WTC11 (cell line): ENCODE measurements around the gene DPYSL5. TPM values are rescaled to one million over a fixed set of nuclear protein-coding genes. Genes with fewer than 3 reads are reported as not detected.

ENCODE experiments used
- ATAC-seq: fragments of 200-7000 bp; cut with Tn5 transposase; 2 replicates; pipeline ENCODE4 v1.10.0; 2021; ENCODE audit warnings: mild to moderate bottlenecking, moderate library complexity
- CTCF ChIA-PET: fragments of 300-600 bp; sonication (Branson Sonifier 250); formaldehyde crosslinking; loops from one replicate; lab custom pipeline; 2021; ENCODE audit warnings: antibody characterized with exemption; lab: Charles Lee
- POLR2A ChIA-PET: fragments of 350-600 bp; sonication (Branson Sonifier 250); formaldehyde crosslinking; loops from one replicate; lab custom pipeline; 2021; ENCODE audit warnings: antibody characterized with exemption; lab: Charles Lee
- DNase-seq: peaks from one replicate; pipeline ENCODE4 v3.0.0; 2021; ENCODE audit warnings: low spot score
- H3K27ac Mint-ChIP-seq: 2 replicates; pipeline ENCODE4 v1.8.0; 2021; ENCODE audit warnings: mixed read lengths
- H3K27me3 Mint-ChIP-seq: 2 replicates; pipeline ENCODE4 v1.8.0; 2021; ENCODE audit warnings: low read depth, mild to moderate bottlenecking, moderate library complexity, mixed read lengths
- H3K36me3 Mint-ChIP-seq: 2 replicates; pipeline ENCODE4 v1.8.0; 2021; ENCODE audit warnings: mixed read lengths
- H3K4me1 Mint-ChIP-seq: 2 replicates; pipeline ENCODE4 v1.8.0; 2022; ENCODE audit warnings: mixed read lengths
- H3K4me3 Mint-ChIP-seq: 2 replicates; pipeline ENCODE4 v1.8.0; 2021; ENCODE audit warnings: mild to moderate bottlenecking, moderate library complexity, mixed read lengths
- H3K9me3 Mint-ChIP-seq: 2 replicates; pipeline ENCODE4 v1.8.0; 2021; ENCODE audit warnings: mixed read lengths
- ATF1 ChIP-seq: sonication (generic); formaldehyde crosslinking; IDR thresholded peaks from 2 replicates; pipeline ENCODE4 v1.8.1; 2023; ENCODE audit warnings: mild to moderate bottlenecking, moderate library complexity, missing genetic modification reagents
- ESRRA ChIP-seq: sonication (generic); formaldehyde crosslinking; IDR thresholded peaks from 2 replicates; pipeline ENCODE4 v1.8.1; 2022; ENCODE audit warnings: mild to moderate bottlenecking, missing genetic modification reagents, borderline replicate concordance
- HMGA2 ChIP-seq: fragments of 250-450 bp; sonication (Bioruptor Pico); IDR thresholded peaks from 2 replicates; pipeline ENCODE4 v1.4.0; 2021; ENCODE audit warnings: mild to moderate bottlenecking, moderate library complexity
- KAT7 ChIP-seq: sonication (generic); formaldehyde crosslinking; IDR thresholded peaks from 2 replicates; pipeline ENCODE4 v1.8.1; 2023; ENCODE audit warnings: missing genetic modification reagents, mild to moderate bottlenecking, borderline replicate concordance
- NR2C2 ChIP-seq: sonication (generic); formaldehyde crosslinking; IDR thresholded peaks from 2 replicates; pipeline ENCODE4 v1.8.0; 2022; ENCODE audit warnings: mild to moderate bottlenecking, missing genetic modification reagents
- RORB ChIP-seq: fragments of 250-450 bp; sonication (Bioruptor Pico); IDR thresholded peaks from 2 replicates; pipeline ENCODE4 v1.9.0; 2021; ENCODE audit warnings: mild to moderate bottlenecking
- SOX15 ChIP-seq: fragments of 250-450 bp; sonication (Bioruptor Pico); IDR thresholded peaks from 2 replicates; pipeline ENCODE4 v1.9.0; 2021; ENCODE audit warnings: mild to moderate bottlenecking
- ZBTB21 ChIP-seq: sonication (generic); formaldehyde crosslinking; IDR thresholded peaks from 2 replicates; pipeline ENCODE4 v1.8.1; 2023; ENCODE audit warnings: mild to moderate bottlenecking, missing genetic modification reagents, borderline replicate concordance
- ZNF138 ChIP-seq: sonication (generic); formaldehyde crosslinking; conservative IDR thresholded peaks from 2 replicates; pipeline ENCODE4 v1.8.1; 2022; ENCODE audit warnings: mild to moderate bottlenecking, moderate library complexity, missing genetic modification reagents
- ZNF219 ChIP-seq: sonication (generic); formaldehyde crosslinking; IDR thresholded peaks from 2 replicates; pipeline ENCODE4 v1.8.0; 2023; ENCODE audit warnings: missing genetic modification reagents, mild to moderate bottlenecking, borderline replicate concordance
- ZNF317 ChIP-seq: sonication (generic); formaldehyde crosslinking; IDR thresholded peaks from 2 replicates; pipeline ENCODE4 v1.8.1; 2023; ENCODE audit warnings: low read depth, mild to moderate bottlenecking, moderate library complexity, missing genetic modification reagents, borderline replicate concordance
- total RNA-seq: library from RNA; stranded (reverse); gene quantifications from 3 replicates; pipeline ENCODE4 v1.2.3, GENCODE V29; 2021
- TF ChIP-seq, protein P1 (sequence below): sonication (generic); formaldehyde crosslinking; IDR thresholded peaks from 2 replicates; pipeline ENCODE4 v1.8.1; 2023; ENCODE audit warnings: mild to moderate bottlenecking, moderate library complexity, missing genetic modification reagents
- TF ChIP-seq, protein P2 (sequence below): sonication (generic); formaldehyde crosslinking; IDR thresholded peaks from 2 replicates; pipeline ENCODE4 v1.8.0; 2023; ENCODE audit warnings: mild to moderate bottlenecking, missing genetic modification reagents
- TF ChIP-seq, protein P3 (sequence below): fragments of 250-450 bp; sonication (Bioruptor Pico); IDR thresholded peaks from 2 replicates; pipeline ENCODE4 v2.1.2; 2022; ENCODE audit warnings: mild to moderate bottlenecking, moderate library complexity
- TF ChIP-seq, protein P4 (sequence below): sonication (generic); formaldehyde crosslinking; IDR thresholded peaks from 2 replicates; pipeline ENCODE4 v1.8.0; 2022; ENCODE audit warnings: mild to moderate bottlenecking, missing genetic modification reagents
- TF ChIP-seq, protein P5 (sequence below): sonication (generic); formaldehyde crosslinking; IDR thresholded peaks from 2 replicates; pipeline ENCODE4 v1.8.1; 2022; ENCODE audit warnings: mild to moderate bottlenecking, moderate library complexity, missing genetic modification reagents
- TF ChIP-seq, protein P6 (sequence below): sonication (generic); formaldehyde crosslinking; IDR thresholded peaks from 2 replicates; pipeline ENCODE4 v1.8.1; 2023; ENCODE audit warnings: mild to moderate bottlenecking, missing genetic modification reagents, moderate library complexity
- TF ChIP-seq, protein P7 (sequence below): sonication (generic); formaldehyde crosslinking; IDR thresholded peaks from 2 replicates; pipeline ENCODE4 v1.8.1; 2023; ENCODE audit warnings: mild to moderate bottlenecking, missing genetic modification reagents
- TF ChIP-seq, protein P8 (sequence below): sonication (generic); formaldehyde crosslinking; conservative IDR thresholded peaks from 2 replicates; pipeline ENCODE4 v1.8.1; 2022; ENCODE audit warnings: mild to moderate bottlenecking, missing genetic modification reagents
- TF ChIP-seq, protein P9 (sequence below): sonication (generic); formaldehyde crosslinking; IDR thresholded peaks from 2 replicates; pipeline ENCODE4 v1.8.0; 2022; ENCODE audit warnings: missing genetic modification reagents

DPYSL5 gene
- total RNA-seq, 1 experiment from 2014 or later, result 12.1 TPM

DNA sequence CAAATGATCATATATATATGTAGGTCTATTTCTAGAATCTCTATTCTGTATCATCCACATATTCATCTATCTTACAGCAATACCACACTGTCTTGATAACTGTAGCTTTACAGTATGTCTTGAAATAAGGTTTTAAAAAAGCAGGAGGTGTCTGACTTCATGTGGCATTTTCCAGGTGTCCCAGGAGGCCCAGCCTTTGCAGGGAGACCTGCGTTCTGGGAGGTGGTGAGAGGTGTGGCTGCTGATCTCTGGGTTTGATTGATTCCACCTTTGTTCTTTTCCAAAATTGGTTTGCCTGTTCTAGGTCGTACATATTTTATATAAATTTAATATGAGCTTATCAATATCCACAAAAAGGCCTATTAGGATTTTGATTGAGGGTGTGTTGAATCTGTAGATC, 26.6 kb downstream of the DPYSL5 start:
- DNase-seq (no peak), ATAC-seq (no peak)
- H3K9me3 Mint-ChIP-seq, result no peaks in the 10 kb centered on the region
- peaks cover 53% of the 10 kb centered on the region for H3K27me3 Mint-ChIP-seq
- no peak overlapping the region for H3K4me3 Mint-ChIP-seq
- POLR2A ChIA-PET, result no interaction called here
- no peaks in the 10 kb centered on the region for H3K36me3 Mint-ChIP-seq
- CTCF ChIA-PET, result no interaction called here
- no peak overlapping the region for H3K27ac Mint-ChIP-seq
- H3K4me1 Mint-ChIP-seq, result no peaks in the 10 kb centered on the region
- TF ChIP-seq, protein P1, sequence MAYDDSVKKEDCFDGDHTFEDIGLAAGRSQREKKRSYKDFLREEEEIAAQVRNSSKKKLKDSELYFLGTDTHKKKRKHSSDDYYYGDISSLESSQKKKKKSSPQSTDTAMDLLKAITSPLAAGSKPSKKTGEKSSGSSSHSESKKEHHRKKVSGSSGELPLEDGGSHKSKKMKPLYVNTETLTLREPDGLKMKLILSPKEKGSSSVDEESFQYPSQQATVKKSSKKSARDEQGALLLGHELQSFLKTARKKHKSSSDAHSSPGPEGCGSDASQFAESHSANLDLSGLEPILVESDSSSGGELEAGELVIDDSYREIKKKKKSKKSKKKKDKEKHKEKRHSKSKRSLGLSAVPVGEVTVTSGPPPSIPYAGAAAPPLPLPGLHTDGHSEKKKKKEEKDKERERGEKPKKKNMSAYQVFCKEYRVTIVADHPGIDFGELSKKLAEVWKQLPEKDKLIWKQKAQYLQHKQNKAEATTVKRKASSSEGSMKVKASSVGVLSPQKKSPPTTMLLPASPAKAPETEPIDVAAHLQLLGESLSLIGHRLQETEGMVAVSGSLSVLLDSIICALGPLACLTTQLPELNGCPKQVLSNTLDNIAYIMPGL, result no peak
- TF ChIP-seq ZNF138 (CRISPR knock-in tag) (no peak), ESRRA (CRISPR knock-in tag) (no peak), ATF1 (CRISPR knock-in tag) (no peak), RORB (CRISPR knock-in tag) (no peak), ZBTB21 (CRISPR knock-in tag) (no peak), NR2C2 (CRISPR knock-in tag) (no peak), ZNF317 (CRISPR knock-in tag) (no peak), ZNF219 (no peak)
- TF ChIP-seq, protein P2, sequence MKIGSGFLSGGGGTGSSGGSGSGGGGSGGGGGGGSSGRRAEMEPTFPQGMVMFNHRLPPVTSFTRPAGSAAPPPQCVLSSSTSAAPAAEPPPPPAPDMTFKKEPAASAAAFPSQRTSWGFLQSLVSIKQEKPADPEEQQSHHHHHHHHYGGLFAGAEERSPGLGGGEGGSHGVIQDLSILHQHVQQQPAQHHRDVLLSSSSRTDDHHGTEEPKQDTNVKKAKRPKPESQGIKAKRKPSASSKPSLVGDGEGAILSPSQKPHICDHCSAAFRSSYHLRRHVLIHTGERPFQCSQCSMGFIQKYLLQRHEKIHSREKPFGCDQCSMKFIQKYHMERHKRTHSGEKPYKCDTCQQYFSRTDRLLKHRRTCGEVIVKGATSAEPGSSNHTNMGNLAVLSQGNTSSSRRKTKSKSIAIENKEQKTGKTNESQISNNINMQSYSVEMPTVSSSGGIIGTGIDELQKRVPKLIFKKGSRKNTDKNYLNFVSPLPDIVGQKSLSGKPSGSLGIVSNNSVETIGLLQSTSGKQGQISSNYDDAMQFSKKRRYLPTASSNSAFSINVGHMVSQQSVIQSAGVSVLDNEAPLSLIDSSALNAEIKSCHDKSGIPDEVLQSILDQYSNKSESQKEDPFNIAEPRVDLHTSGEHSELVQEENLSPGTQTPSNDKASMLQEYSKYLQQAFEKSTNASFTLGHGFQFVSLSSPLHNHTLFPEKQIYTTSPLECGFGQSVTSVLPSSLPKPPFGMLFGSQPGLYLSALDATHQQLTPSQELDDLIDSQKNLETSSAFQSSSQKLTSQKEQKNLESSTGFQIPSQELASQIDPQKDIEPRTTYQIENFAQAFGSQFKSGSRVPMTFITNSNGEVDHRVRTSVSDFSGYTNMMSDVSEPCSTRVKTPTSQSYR, result no peak
- TF ChIP-seq, protein P3, sequence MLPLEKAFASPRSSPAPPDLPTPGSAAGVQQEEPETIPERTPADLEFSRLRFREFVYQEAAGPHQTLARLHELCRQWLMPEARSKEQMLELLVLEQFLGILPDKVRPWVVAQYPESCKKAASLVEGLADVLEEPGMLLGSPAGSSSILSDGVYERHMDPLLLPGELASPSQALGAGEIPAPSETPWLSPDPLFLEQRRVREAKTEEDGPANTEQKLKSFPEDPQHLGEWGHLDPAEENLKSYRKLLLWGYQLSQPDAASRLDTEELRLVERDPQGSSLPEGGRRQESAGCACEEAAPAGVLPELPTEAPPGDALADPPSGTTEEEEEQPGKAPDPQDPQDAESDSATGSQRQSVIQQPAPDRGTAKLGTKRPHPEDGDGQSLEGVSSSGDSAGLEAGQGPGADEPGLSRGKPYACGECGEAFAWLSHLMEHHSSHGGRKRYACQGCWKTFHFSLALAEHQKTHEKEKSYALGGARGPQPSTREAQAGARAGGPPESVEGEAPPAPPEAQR, result no peak
- TF ChIP-seq, protein P4, sequence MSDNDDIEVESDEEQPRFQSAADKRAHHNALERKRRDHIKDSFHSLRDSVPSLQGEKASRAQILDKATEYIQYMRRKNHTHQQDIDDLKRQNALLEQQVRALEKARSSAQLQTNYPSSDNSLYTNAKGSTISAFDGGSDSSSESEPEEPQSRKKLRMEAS, result no peak
- TF ChIP-seq, protein P5, sequence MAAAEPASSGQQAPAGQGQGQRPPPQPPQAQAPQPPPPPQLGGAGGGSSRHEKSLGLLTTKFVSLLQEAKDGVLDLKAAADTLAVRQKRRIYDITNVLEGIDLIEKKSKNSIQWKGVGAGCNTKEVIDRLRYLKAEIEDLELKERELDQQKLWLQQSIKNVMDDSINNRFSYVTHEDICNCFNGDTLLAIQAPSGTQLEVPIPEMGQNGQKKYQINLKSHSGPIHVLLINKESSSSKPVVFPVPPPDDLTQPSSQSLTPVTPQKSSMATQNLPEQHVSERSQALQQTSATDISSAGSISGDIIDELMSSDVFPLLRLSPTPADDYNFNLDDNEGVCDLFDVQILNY (CRISPR knock-in tag), result no peak
- TF ChIP-seq, protein P6, sequence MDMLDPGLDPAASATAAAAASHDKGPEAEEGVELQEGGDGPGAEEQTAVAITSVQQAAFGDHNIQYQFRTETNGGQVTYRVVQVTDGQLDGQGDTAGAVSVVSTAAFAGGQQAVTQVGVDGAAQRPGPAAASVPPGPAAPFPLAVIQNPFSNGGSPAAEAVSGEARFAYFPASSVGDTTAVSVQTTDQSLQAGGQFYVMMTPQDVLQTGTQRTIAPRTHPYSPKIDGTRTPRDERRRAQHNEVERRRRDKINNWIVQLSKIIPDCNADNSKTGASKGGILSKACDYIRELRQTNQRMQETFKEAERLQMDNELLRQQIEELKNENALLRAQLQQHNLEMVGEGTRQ, result no peak
- TF ChIP-seq, protein P7, sequence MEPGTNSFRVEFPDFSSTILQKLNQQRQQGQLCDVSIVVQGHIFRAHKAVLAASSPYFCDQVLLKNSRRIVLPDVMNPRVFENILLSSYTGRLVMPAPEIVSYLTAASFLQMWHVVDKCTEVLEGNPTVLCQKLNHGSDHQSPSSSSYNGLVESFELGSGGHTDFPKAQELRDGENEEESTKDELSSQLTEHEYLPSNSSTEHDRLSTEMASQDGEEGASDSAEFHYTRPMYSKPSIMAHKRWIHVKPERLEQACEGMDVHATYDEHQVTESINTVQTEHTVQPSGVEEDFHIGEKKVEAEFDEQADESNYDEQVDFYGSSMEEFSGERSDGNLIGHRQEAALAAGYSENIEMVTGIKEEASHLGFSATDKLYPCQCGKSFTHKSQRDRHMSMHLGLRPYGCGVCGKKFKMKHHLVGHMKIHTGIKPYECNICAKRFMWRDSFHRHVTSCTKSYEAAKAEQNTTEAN (CRISPR knock-in tag), result no peak

DNA sequence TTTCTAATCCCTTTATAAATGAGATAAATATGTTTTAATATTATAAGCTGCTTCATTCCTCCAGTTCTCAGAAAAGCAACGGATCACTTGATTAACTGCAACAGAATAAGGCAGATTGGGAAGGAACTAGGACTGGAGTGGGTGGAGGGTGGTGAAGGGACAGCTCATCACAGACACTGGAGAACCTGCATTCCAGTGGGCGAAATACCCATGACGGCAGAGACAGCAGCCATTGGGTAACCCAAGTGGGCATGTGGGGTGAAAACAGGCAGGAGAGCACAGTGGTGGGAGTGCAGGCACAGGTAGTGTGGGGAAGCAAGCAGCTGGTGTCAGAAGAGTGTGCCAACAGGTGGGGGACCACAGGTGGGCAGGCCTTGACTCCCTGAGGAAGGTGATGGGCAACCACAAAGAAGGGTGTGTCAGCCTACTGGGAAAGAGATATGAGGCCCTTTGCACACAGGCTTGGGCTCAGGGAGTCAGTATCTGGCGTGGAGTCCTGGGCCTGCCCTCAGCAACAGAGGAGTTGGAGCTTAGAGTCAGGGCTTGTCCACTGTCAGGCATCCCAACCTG, 27.2 kb downstream of the DPYSL5 start:
- Mint-ChIP-seq H3K36me3 (no peaks in the 10 kb centered on the region), H3K9me3 (no peaks in the 10 kb centered on the region), H3K27me3 (peaks cover 47% of the 10 kb centered on the region), H3K27ac (no peak overlapping the region), H3K4me3 (no peak overlapping the region), H3K4me1 (no peaks in the 10 kb centered on the region)
- DNase-seq (no peak), ATAC-seq (no peak)
- ChIA-PET CTCF (no interaction called here), POLR2A (no interaction called here)
- TF ChIP-seq SOX15 (CRISPR knock-in tag) (no peak), HMGA2 (CRISPR knock-in tag) (no peak), ZNF219 (no peak), KAT7 (no peak)
- TF ChIP-seq, protein P5 (CRISPR knock-in tag), result no peak
- TF ChIP-seq, protein P8, sequence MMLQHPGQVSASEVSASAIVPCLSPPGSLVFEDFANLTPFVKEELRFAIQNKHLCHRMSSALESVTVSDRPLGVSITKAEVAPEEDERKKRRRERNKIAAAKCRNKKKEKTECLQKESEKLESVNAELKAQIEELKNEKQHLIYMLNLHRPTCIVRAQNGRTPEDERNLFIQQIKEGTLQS (CRISPR knock-in tag), result no peak
- TF ChIP-seq, protein P4, result no peak
- TF ChIP-seq, protein P9, sequence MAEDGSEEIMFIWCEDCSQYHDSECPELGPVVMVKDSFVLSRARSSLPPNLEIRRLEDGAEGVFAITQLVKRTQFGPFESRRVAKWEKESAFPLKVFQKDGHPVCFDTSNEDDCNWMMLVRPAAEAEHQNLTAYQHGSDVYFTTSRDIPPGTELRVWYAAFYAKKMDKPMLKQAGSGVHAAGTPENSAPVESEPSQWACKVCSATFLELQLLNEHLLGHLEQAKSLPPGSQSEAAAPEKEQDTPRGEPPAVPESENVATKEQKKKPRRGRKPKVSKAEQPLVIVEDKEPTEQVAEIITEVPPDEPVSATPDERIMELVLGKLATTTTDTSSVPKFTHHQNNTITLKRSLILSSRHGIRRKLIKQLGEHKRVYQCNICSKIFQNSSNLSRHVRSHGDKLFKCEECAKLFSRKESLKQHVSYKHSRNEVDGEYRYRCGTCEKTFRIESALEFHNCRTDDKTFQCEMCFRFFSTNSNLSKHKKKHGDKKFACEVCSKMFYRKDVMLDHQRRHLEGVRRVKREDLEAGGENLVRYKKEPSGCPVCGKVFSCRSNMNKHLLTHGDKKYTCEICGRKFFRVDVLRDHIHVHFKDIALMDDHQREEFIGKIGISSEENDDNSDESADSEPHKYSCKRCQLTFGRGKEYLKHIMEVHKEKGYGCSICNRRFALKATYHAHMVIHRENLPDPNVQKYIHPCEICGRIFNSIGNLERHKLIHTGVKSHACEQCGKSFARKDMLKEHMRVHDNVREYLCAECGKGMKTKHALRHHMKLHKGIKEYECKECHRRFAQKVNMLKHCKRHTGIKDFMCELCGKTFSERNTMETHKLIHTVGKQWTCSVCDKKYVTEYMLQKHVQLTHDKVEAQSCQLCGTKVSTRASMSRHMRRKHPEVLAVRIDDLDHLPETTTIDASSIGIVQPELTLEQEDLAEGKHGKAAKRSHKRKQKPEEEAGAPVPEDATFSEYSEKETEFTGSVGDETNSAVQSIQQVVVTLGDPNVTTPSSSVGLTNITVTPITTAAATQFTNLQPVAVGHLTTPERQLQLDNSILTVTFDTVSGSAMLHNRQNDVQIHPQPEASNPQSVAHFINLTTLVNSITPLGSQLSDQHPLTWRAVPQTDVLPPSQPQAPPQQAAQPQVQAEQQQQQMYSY (CRISPR knock-in tag), result no peak
